Stimulated activated naive B cell treated with anti-CD40 and anti-IgM and Interleukin-4, amounts not matched to agents 10 μg/mL and 1 μg/mL and 100 μg/mL, for 72 hours (primary cell): ENCODE measurements around the gene PIK3CD.

Source experiments
- ATAC-seq, 2 donors: fragments of 150-1000 bp; cut with Tn5 transposase; replicated peaks; 2 replicates each; pipeline ENCODE4 v1.10.0; 2021; ENCODE audit warnings: moderate library complexity in 1 of 2
- DNase-seq: peaks from one replicate; pipeline ENCODE4 v3.0.0; 2021
- H3K27ac Mint-ChIP-seq: one replicate; pipeline ENCODE4 v1.8.0; 2022; ENCODE audit warnings: mild to moderate bottlenecking, mixed read lengths
- H3K27me3 Mint-ChIP-seq, 2 donors: one replicate each; pipeline ENCODE4 v1.8.0; 2022; ENCODE audit warnings: mixed read lengths in 2 of 2
- H3K36me3 Mint-ChIP-seq, 2 donors: one replicate each; pipeline ENCODE4 v1.8.0; 2022; ENCODE audit warnings: mixed read lengths in 2 of 2, mild to moderate bottlenecking in 1 of 2
- H3K4me1 Mint-ChIP-seq, 2 donors: one replicate each; pipeline ENCODE4 v1.8.0; 2022; ENCODE audit warnings: mixed read lengths in 2 of 2, mild to moderate bottlenecking in 1 of 2
- H3K4me3 Mint-ChIP-seq, 2 donors: one replicate each; pipeline ENCODE4 v1.8.0; 2022; ENCODE audit warnings: mild to moderate bottlenecking in 2 of 2, mixed read lengths in 2 of 2, moderate library complexity in 1 of 2
- H3K9me3 Mint-ChIP-seq, 2 donors: one replicate each; pipeline ENCODE4 v1.8.0; 2022; ENCODE audit warnings: mixed read lengths in 2 of 2, mild to moderate bottlenecking in 1 of 2

PIK3CD gene

GRCh38 chr1:9651565-9652378, at the start of gene PIK3CD:
Gene PIK3CD (plus strand): TSS chr1:9651731. CDS start chr1:9710456, 58,725 bp downstream.
- H3K27me3 Mint-ChIP-seq: no peaks in the 10 kb centered on the region
- no peaks in the 10 kb centered on the region for H3K9me3 Mint-ChIP-seq
- H3K4me1 Mint-ChIP-seq: peaks cover 38 to 70% of the 10 kb centered on the region in 2 donors
- H3K27ac Mint-ChIP-seq: peak within 1 kb of the TSS; percentile 95
- DNase-seq (peak; percentile 44), ATAC-seq (peak; percentile 22 to 37)
- H3K4me3 Mint-ChIP-seq: peak within 1 kb of the TSS; percentile 97
- H3K36me3 Mint-ChIP-seq: peaks cover 21 to 39% of the 10 kb centered on the region in 2 donors

GRCh38 chr1:9601942-9602793, 49.4 kb upstream of the PIK3CD start:
- Mint-ChIP-seq H3K27me3 (no peaks in the 10 kb centered on the region), H3K36me3 (peaks cover 38 to 44% of the 10 kb centered on the region in 2 donors), H3K27ac (no peak overlapping the region), H3K9me3 (no peaks in the 10 kb centered on the region), H3K4me3 (no peak overlapping the region), H3K4me1 (no peaks in the 10 kb centered on the region)
- DNase-seq: no peak
- ATAC-seq: no peak

GRCh38 chr1:9602794-9603167, 48.8 kb upstream of the PIK3CD start:
- H3K9me3 Mint-ChIP-seq: no peaks in the 10 kb centered on the region
- H3K36me3 Mint-ChIP-seq: peaks cover 37 to 44% of the 10 kb centered on the region in 2 donors
- no peaks in the 10 kb centered on the region for H3K27me3 Mint-ChIP-seq
- H3K27ac Mint-ChIP-seq: peak overlapping the region; percentile 31
- H3K4me3 Mint-ChIP-seq: no peak overlapping the region
- DNase-seq (no peak), ATAC-seq (no peak)
- no peaks in the 10 kb centered on the region for H3K4me1 Mint-ChIP-seq

GRCh38 chr1:9603307-9603706, 48.2 kb upstream of the PIK3CD start:
- ATAC-seq (no peak), DNase-seq (no peak)
- Mint-ChIP-seq H3K27me3 (no peaks in the 10 kb centered on the region), H3K9me3 (no peaks in the 10 kb centered on the region), H3K27ac (peak overlapping the region; percentile 31), H3K4me1 (no peaks in the 10 kb centered on the region), H3K4me3 (no peak overlapping the region), H3K36me3 (peaks cover 35 to 42% of the 10 kb centered on the region in 2 donors)

- Mint-ChIP-seq H3K4me3 (no peak overlapping the region), H3K9me3 (no peaks in the 10 kb centered on the region), H3K27me3 (no peaks in the 10 kb centered on the region), H3K36me3 (peaks cover 36 to 42% of the 10 kb centered on the region in 2 donors), H3K4me1 (no peaks in the 10 kb centered on the region), H3K27ac (no peak overlapping the region)
- ATAC-seq (no peak), DNase-seq (no peak)
Observed at GRCh38 chr1:9603766-9604753, 47.5 kb upstream of the PIK3CD start.

- no peaks in the 10 kb centered on the region for H3K9me3 Mint-ChIP-seq
- no peak overlapping the region for H3K4me3 Mint-ChIP-seq
- peak overlapping the region; percentile 14 for H3K27ac Mint-ChIP-seq
- H3K4me1 Mint-ChIP-seq: no peaks in the 10 kb centered on the region
- DNase-seq: no peak
- ATAC-seq: no peak
- H3K27me3 Mint-ChIP-seq: no peaks in the 10 kb centered on the region
- H3K36me3 Mint-ChIP-seq: peaks cover 34 to 41% of the 10 kb centered on the region in 2 donors
Observed at GRCh38 chr1:9604836-9605235, 46.7 kb upstream of the PIK3CD start.

- no peak overlapping the region for H3K27ac Mint-ChIP-seq
- no peak overlapping the region for H3K4me3 Mint-ChIP-seq
- DNase-seq (no peak), ATAC-seq (no peak)
- peaks cover 0 to 7% of the 10 kb centered on the region in 2 donors for H3K4me1 Mint-ChIP-seq
- H3K36me3 Mint-ChIP-seq: peaks cover 38 to 39% of the 10 kb centered on the region in 2 donors
- no peaks in the 10 kb centered on the region for H3K9me3 Mint-ChIP-seq
- no peaks in the 10 kb centered on the region for H3K27me3 Mint-ChIP-seq
Observed at GRCh38 chr1:9605946-9606455, 45.5 kb upstream of the PIK3CD start.

GRCh38 chr1:9606458-9606857, 45.1 kb upstream of the PIK3CD start:
- Mint-ChIP-seq H3K9me3 (no peaks in the 10 kb centered on the region), H3K4me1 (peaks cover 0 to 7% of the 10 kb centered on the region in 2 donors), H3K27me3 (no peaks in the 10 kb centered on the region), H3K36me3 (peaks cover 35 to 36% of the 10 kb centered on the region in 2 donors), H3K4me3 (no peak overlapping the region), H3K27ac (no peak overlapping the region)
- DNase-seq (no peak), ATAC-seq (no peak)

GRCh38 chr1:9606948-9607347, 44.6 kb upstream of the PIK3CD start:
- Mint-ChIP-seq H3K27ac (no peak overlapping the region), H3K9me3 (no peaks in the 10 kb centered on the region), H3K4me3 (no peak overlapping the region), H3K36me3 (peaks cover 34 to 36% of the 10 kb centered on the region in 2 donors), H3K4me1 (peaks cover 0 to 7% of the 10 kb centered on the region in 2 donors), H3K27me3 (no peaks in the 10 kb centered on the region)
- DNase-seq: no peak
- ATAC-seq: no peak

GRCh38 chr1:9607352-9607751, 44.2 kb upstream of the PIK3CD start:
- peak overlapping the region; percentile 80 for H3K27ac Mint-ChIP-seq
- H3K4me3 Mint-ChIP-seq: no peak overlapping the region

GRCh38 chr1:9609998-9610397, 41.5 kb upstream of the PIK3CD start:
- Mint-ChIP-seq H3K27me3 (no peaks in the 10 kb centered on the region), H3K4me3 (no peak overlapping the region), H3K4me1 (peaks cover 0 to 7% of the 10 kb centered on the region in 2 donors), H3K36me3 (peaks cover 29 to 32% of the 10 kb centered on the region in 2 donors), H3K27ac (no peak overlapping the region), H3K9me3 (no peaks in the 10 kb centered on the region)
- DNase-seq (no peak), ATAC-seq (no peak)

More at GRCh38 chr1:9607352-9607751, 44.2 kb upstream of the PIK3CD start:
- Mint-ChIP-seq H3K27me3 (no peaks in the 10 kb centered on the region), H3K9me3 (no peaks in the 10 kb centered on the region), H3K36me3 (peaks cover 34 to 35% of the 10 kb centered on the region in 2 donors), H3K4me1 (peaks cover 0 to 7% of the 10 kb centered on the region in 2 donors)
- ATAC-seq: no peak
- DNase-seq: no peak

GRCh38 chr1:9610548-9610947, 41.0 kb upstream of the PIK3CD start:
- ATAC-seq (no peak), DNase-seq (no peak)
- no peak overlapping the region for H3K4me3 Mint-ChIP-seq
- H3K36me3 Mint-ChIP-seq: peaks cover 25 to 28% of the 10 kb centered on the region in 2 donors
- H3K4me1 Mint-ChIP-seq: peaks cover 0 to 7% of the 10 kb centered on the region in 2 donors
- H3K27ac Mint-ChIP-seq: peak overlapping the region; percentile 62
- H3K27me3 Mint-ChIP-seq: no peaks in the 10 kb centered on the region
- no peaks in the 10 kb centered on the region for H3K9me3 Mint-ChIP-seq

GRCh38 chr1:9611716-9612115, 39.8 kb upstream of the PIK3CD start:
- H3K27ac Mint-ChIP-seq: no peak overlapping the region
- no peak for ATAC-seq
- no peak overlapping the region for H3K4me3 Mint-ChIP-seq
- H3K4me1 Mint-ChIP-seq: peaks cover 0 to 7% of the 10 kb centered on the region in 2 donors
- no peak for DNase-seq
- H3K27me3 Mint-ChIP-seq: no peaks in the 10 kb centered on the region
- H3K36me3 Mint-ChIP-seq: peaks cover 22 to 27% of the 10 kb centered on the region in 2 donors
- H3K9me3 Mint-ChIP-seq: no peaks in the 10 kb centered on the region
